Testis (tissue), 3 donors: ENCODE measurements around the gene CSF2. TPM values are rescaled to one million over a fixed set of nuclear protein-coding genes. Genes with fewer than 3 reads are reported as not detected.

Source experiments
- DNase-seq: peaks from one replicate; pipeline ENCODE4 v3.0.0-alpha.2; 2019
- H3K27ac ChIP-seq, 2 donors: fragments of 200-600 bp; sonication (generic); one replicate each; pipeline ENCODE4 v1.5.1; 2019
- H3K27me3 ChIP-seq: fragments of 200-600 bp; sonication (generic); one replicate; pipeline ENCODE4 v1.5.1; 2019
- H3K36me3 ChIP-seq: fragments of 200-600 bp; sonication (generic); one replicate; pipeline ENCODE4 v1.5.1; 2017; ENCODE audit warnings: low read depth; ENCODE audit errors: missing control alignments
- H3K4me1 ChIP-seq: fragments of 200-600 bp; sonication (generic); one replicate; pipeline ENCODE4 v1.5.1; 2019
- H3K4me3 ChIP-seq, 2 donors: fragments of 200-600 bp; sonication (generic); one replicate each; pipeline ENCODE4 v1.5.1; 2017 to 2019
- H3K9me3 ChIP-seq: fragments of 200-600 bp; sonication (generic); one replicate; pipeline ENCODE4 v1.5.1; 2017
- POLR2A ChIP-seq: fragments of 450-650 bp; IDR thresholded peaks from one replicate; pipeline ENCODE4 v1.6.1; 2017; ENCODE audit warnings: antibody characterized with exemption, mild to moderate bottlenecking, moderate library complexity
- WGBS, 2 donors: methylation state at CpG; one replicate each; pipeline ENCODE4 v1.1.5; 2018; 5-methylcytosine and 5-hydroxymethylcytosine counted together
- intact Hi-C: fragments of 100-400 bp; cut with DNase I; formaldehyde crosslinking; loops from one replicate; pipeline ENCODE4 v1.15.1; 2023; ENCODE audit warnings: low total_unique reads
- polyA plus RNA-seq: library from polyadenylated mRNA; stranded (reverse); fragments of 350-450 nt; fragmentation: Illumina TruSeq; extraction: RNeasy Lipid Tissue Mini Kit (QIAGEN cat#74804); gene quantifications from one replicate; pipeline ENCODE4 v1.2.3, GENCODE V29; 2014; ENCODE audit warnings: low read depth, low replicate concordance; ENCODE audit not compliant: insufficient read depth
- total RNA-seq, 2 donors: library from RNA; depleted of rRNA; stranded (reverse); fragments of >200 nt; gene quantifications; one replicate each; pipeline ENCODE4 v1.2.3, GENCODE V29; 2016
- TF ChIP-seq, protein P1 (sequence below), 3 experiments: fragments of 450-650 bp in 2 of 3; fragments of 200-600 bp in 1 of 3; sonication (generic) in 1 of 3; IDR thresholded peaks; one replicate each; pipeline ENCODE4 v1.5.1; 2016 to 2019; ENCODE audit warnings: antibody characterized with exemption in 3 of 3, mild to moderate bottlenecking in 2 of 3, moderate library complexity in 1 of 3

CSF2 gene
- total and polyA plus RNA-seq, 3 donors from 2014 or later, result not detected

- no peaks in the 10 kb centered on the region for H3K9me3 ChIP-seq
- no peak for DNase-seq
- H3K27ac ChIP-seq, result no peak overlapping the region
- peaks cover 7% of the 10 kb centered on the region for H3K4me1 ChIP-seq
- H3K27me3 ChIP-seq, result no peaks in the 10 kb centered on the region
- intact Hi-C loops, result no loop called here
- no peak overlapping the region for H3K4me3 ChIP-seq
- no peaks in the 10 kb centered on the region for H3K36me3 ChIP-seq
- 88 to 100% methylated on average over 3 to 5 of the region's 5 CpGs for WGBS, 2 donors
- no peak for TF ChIP-seq POLR2A
- TF ChIP-seq, protein P1, sequence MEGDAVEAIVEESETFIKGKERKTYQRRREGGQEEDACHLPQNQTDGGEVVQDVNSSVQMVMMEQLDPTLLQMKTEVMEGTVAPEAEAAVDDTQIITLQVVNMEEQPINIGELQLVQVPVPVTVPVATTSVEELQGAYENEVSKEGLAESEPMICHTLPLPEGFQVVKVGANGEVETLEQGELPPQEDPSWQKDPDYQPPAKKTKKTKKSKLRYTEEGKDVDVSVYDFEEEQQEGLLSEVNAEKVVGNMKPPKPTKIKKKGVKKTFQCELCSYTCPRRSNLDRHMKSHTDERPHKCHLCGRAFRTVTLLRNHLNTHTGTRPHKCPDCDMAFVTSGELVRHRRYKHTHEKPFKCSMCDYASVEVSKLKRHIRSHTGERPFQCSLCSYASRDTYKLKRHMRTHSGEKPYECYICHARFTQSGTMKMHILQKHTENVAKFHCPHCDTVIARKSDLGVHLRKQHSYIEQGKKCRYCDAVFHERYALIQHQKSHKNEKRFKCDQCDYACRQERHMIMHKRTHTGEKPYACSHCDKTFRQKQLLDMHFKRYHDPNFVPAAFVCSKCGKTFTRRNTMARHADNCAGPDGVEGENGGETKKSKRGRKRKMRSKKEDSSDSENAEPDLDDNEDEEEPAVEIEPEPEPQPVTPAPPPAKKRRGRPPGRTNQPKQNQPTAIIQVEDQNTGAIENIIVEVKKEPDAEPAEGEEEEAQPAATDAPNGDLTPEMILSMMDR (IDR thresholded peaks at IDR 0.05), result no peak
These were observed 28.6 kb downstream of the CSF2 start for GRCh38 chr5:132102101-132102701.

DNA sequence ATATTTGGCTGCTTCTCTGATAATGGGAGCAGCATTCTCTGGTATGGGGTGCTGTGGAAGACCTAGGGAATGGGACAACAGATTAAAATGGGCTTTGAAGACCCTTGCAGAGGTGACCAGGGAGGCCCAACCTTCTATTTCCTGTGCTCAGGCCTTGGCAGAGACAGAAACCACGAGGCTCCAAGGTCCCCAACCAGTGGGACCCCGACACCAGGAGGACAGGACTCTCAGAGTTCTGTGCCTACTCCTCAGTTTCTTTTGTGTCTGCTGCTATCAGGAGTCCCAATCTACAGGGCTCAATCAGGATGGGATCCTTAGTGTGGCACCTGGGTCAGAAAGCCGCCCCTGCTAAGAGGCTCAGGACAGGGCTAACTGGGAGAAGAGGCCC, 29.3 kb downstream of the CSF2 start:
- no peak for TF ChIP-seq POLR2A
- WGBS, 2 donors, result 74 to 100% methylated on average over 1 to 3 of the region's 3 CpGs
- no peak overlapping the region for H3K27ac ChIP-seq

DNA sequence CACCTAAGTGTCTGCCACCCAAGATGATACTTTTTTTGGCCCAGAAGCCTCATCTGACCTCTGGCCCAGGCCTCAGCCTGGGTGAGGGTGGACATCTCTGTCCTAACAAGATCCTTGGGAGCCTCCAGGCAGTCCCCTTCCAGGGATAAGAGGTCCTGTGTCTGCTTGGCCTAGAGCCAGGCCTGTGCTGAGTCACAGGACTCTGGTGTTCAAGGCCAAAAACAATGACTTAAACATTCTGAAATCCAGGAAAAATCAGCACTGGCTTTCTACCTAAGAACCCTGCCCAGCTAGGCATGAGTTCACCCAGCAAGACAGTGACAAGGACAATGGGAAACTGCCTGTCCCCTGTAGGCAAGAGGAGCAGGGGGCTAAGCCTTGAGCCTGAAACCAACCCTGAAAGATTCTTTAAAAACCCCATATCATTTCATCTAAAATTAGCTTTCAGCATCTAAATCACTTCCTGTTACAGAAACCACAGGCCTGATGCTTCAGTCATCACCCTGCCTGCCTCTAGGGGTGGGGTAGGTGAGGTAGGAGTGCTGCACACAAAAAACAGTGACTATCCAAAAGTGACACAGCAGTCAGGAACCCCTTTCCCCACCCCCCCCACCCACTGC, 29.9 kb downstream of the CSF2 start:
- Histone ChIP-seq H3K27ac (no peak overlapping the region), H3K4me1 (peaks cover 7% of the 10 kb centered on the region), H3K27me3 (no peaks in the 10 kb centered on the region), H3K36me3 (no peaks in the 10 kb centered on the region), H3K4me3 (no peak overlapping the region), H3K9me3 (no peaks in the 10 kb centered on the region)
- intact Hi-C loops, result no loop called here
- DNase-seq, result peak; percentile 74
- TF ChIP-seq POLR2A, result no peak
- TF ChIP-seq, protein P1 (IDR thresholded peaks at IDR 0.05), result no peak

More for the DNA sequence above, 29.3 kb downstream of the CSF2 start:
- no peaks in the 10 kb centered on the region for H3K27me3 ChIP-seq
- intact Hi-C loops, result no loop called here
- no peak overlapping the region for H3K4me3 ChIP-seq
- H3K36me3 ChIP-seq, result no peaks in the 10 kb centered on the region
- H3K9me3 ChIP-seq, result no peaks in the 10 kb centered on the region
- H3K4me1 ChIP-seq, result peaks cover 7% of the 10 kb centered on the region
- no peak for DNase-seq

DNA sequence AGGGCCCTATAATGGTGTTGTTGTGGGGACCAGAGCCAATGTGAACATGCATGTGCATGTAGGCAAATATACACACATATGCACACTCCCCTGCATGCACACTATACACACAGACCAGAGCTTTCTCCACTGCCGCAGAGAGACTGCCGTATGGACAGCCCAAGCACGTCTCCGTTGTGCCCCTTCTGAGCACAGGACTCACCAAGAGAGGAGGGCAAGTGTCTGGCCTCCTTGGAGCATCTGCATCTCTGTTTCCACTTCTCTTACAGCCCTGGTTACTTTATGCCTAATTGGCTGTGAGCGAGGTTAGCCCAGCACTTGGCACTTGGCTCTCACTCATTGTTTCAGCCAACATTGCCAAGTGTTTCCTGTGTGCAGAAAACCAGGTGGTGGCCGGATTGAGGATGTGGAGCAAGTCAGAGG, 30.4 kb downstream of the CSF2 start:
- TF ChIP-seq POLR2A, result no peak
- TF ChIP-seq, protein P1 (IDR thresholded peaks at IDR 0.05), result no peak
- Histone ChIP-seq H3K27ac (no peak overlapping the region), H3K27me3 (no peaks in the 10 kb centered on the region), H3K4me1 (peaks cover 7% of the 10 kb centered on the region), H3K4me3 (no peak overlapping the region), H3K36me3 (no peaks in the 10 kb centered on the region), H3K9me3 (no peaks in the 10 kb centered on the region)
- intact Hi-C loops, result no loop called here
- WGBS, 2 donors, result 91 to 92% methylated on average over 6 of the region's 6 CpGs
- no peak for DNase-seq

- H3K36me3 ChIP-seq, result no peaks in the 10 kb centered on the region
- no peak for TF ChIP-seq POLR2A
- TF ChIP-seq, protein P1 (IDR thresholded peaks at IDR 0.05), result no peak
- DNase-seq, result no peak
- H3K9me3 ChIP-seq, result no peaks in the 10 kb centered on the region
- no peak overlapping the region for H3K4me3 ChIP-seq
- H3K4me1 ChIP-seq, result peaks cover 7% of the 10 kb centered on the region
- intact Hi-C loops, result no loop called here
- H3K27ac ChIP-seq, result no peak overlapping the region
- H3K27me3 ChIP-seq, result no peaks in the 10 kb centered on the region
These were observed 31.0 kb downstream of the CSF2 start for GRCh38 chr5:132104556-132104955.
